Mucosa of descending colon (tissue), 3 donors: ENCODE results near the gene GNAI1. TPM values are rescaled to one million over a fixed set of nuclear protein-coding genes. Genes with fewer than 3 reads are reported as not detected.

Experiments
- ATAC-seq: fragments of 200-7000 bp; cut with Tn5 transposase; one replicate; pipeline ENCODE4 v1.9.1; 2020; ENCODE audit warnings: mild to moderate bottlenecking, moderate library complexity
- DNase-seq, 3 donors: peaks; one replicate each; pipeline ENCODE4 v3.0.0-alpha.2; 2020
- H3K36me3 ChIP-seq: fragments of 200-600 bp; one replicate; pipeline ENCODE4 v1.8.0; 2021; ENCODE audit warnings: low read depth, mild to moderate bottlenecking
- H3K4me1 ChIP-seq: fragments of 200-600 bp; one replicate; pipeline ENCODE4 v1.8.0; 2021; ENCODE audit warnings: low read depth, mild to moderate bottlenecking
- H3K4me3 ChIP-seq: fragments of 200-600 bp; one replicate; pipeline ENCODE4 v1.8.0; 2021; ENCODE audit warnings: mild to moderate bottlenecking
- H3K9me3 ChIP-seq: fragments of 200-600 bp; one replicate; pipeline ENCODE4 v1.8.0; 2021; ENCODE audit warnings: mild to moderate bottlenecking
- intact Hi-C, 2 donors: fragments of 100-400 bp; cut with DNase I in 1 of 2; cut with micrococcal nuclease in 1 of 2; formaldehyde crosslinking; loops; one replicate each; pipeline versions ENCODE4 v1.11.0 to v1.11.1; 2022; cut with DNase I, micrococcal nuclease
- total RNA-seq, 3 donors: library from RNA; stranded (reverse); fragmentation: NEBNext Ultra II Directional in 2 of 3; extraction: Animal tissue kit (Norgen Biotek cat#: 25700) in 2 of 3; gene quantifications; one replicate each; pipeline versions ENCODE4 v1.2.1 to v1.2.4, GENCODE V29; 2021 to 2023
- TF ChIP-seq, protein P1 (sequence below): fragments of 200-600 bp; IDR thresholded peaks from one replicate; pipeline ENCODE4 v1.8.0; 2022; ENCODE audit warnings: antibody characterized with exemption, mild to moderate bottlenecking
- donor health status: DM: no; HTN: no; CAD: no; lungs with moderate emphysema.
- donor health status: DM: no; HTN: no; CAD: no.
- donor health status: DM: no; HTN: yes; CAD: no.

Gene GNAI1
- total RNA-seq, 3 donors from 2014 or later = 18.1 to 59.3 (median 23.1) TPM

DNA sequence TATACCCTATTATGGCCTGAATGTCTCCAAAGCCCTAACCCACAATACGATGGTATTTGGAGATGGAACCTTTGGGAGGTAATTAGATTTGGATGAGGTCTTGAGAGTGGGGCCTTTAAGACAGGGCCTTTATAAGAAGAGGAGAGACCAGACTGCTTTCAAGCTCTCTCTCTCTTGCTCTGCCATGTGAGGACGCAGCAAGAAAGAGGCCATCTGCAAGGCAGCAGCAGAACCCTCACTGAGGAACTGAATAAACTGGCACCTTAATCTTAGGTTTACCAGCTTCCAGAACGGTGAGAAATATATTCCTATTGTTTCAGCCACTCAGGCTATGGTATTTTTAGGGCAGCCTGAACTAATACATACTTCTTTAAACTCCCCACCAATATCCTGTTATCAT, 2.0 kb upstream of the GNAI1 start:
- Histone ChIP-seq H3K4me3 (no peak overlapping the region), H3K4me1 (peaks cover 9% of the 10 kb centered on the region), H3K36me3 (no peaks in the 10 kb centered on the region), H3K9me3 (no peaks in the 10 kb centered on the region)
- ATAC-seq (no peak), DNase-seq (no peak)
- intact Hi-C loops = no loop called here
- TF ChIP-seq, protein P1, sequence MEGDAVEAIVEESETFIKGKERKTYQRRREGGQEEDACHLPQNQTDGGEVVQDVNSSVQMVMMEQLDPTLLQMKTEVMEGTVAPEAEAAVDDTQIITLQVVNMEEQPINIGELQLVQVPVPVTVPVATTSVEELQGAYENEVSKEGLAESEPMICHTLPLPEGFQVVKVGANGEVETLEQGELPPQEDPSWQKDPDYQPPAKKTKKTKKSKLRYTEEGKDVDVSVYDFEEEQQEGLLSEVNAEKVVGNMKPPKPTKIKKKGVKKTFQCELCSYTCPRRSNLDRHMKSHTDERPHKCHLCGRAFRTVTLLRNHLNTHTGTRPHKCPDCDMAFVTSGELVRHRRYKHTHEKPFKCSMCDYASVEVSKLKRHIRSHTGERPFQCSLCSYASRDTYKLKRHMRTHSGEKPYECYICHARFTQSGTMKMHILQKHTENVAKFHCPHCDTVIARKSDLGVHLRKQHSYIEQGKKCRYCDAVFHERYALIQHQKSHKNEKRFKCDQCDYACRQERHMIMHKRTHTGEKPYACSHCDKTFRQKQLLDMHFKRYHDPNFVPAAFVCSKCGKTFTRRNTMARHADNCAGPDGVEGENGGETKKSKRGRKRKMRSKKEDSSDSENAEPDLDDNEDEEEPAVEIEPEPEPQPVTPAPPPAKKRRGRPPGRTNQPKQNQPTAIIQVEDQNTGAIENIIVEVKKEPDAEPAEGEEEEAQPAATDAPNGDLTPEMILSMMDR = no peak

DNA sequence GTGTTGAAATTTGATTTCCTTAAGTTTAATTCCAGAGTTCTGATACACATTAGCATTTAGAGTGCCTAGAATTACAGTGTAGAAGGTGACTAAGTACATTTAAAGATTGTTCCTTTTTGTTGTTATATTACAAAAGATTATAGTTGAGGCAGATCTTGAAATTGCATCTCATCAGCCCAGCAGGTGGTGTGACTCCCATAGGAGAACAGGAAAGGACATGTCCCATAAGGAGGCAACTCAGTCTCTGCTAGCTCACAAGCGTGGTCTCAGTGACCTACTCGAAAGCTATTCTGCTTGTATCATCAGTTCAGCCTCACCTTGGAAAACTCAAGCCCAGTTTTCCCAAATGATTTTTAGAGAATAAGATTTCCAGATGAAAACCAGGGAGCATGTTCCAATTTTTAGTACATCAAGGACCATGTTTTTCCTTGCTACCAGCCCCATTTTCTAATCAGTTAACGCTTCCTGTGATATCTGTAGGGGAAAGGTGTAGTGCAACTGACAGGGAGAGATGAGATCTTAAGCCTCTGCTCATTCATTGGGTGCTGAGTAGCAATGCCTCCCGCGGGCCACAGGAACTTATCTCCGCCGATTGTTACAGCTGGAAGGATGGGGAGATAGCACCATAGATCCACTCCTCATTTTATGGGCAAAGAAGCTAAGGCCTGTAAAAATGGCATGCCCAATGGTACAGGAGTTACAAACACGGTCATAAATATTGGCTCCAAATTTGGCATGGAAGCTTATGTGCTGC, 1.1 kb upstream of the GNAI1 start:
- no peak overlapping the region for H3K4me3 ChIP-seq
- peak in 1 of 3 donors; percentile 14 for DNase-seq
- TF ChIP-seq, protein P1 = no peak
- H3K36me3 ChIP-seq = no peaks in the 10 kb centered on the region
- intact Hi-C loops = no loop called here
- no peaks in the 10 kb centered on the region for H3K9me3 ChIP-seq
- peaks cover 9% of the 10 kb centered on the region for H3K4me1 ChIP-seq
- ATAC-seq = no peak

DNA sequence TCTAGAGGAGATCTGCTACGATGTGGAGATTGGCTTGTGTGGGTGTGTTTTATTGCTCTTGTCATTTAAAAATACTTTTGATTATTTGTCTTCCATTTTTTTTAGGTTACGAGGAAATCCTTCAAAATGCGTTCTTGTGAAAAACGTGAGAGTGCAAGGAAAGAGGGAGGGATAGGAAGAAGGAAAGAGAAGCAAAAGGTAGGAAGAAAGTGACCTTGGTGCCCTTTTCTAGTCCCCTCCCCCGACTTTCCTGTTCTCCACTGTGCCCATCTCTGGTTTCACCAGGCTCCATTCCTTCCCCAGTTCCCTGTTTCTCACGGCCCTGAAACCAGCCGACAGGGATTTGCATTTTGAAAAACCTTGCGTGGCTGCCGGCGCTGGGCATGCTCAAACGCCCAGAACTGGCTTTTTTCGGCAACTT, 506 bp upstream of the GNAI1 start:
- H3K9me3 ChIP-seq = no peaks in the 10 kb centered on the region
- DNase-seq = no peak
- TF ChIP-seq, protein P1 = no peak
- peak; percentile 32 for ATAC-seq
- intact Hi-C loops = no loop called here
- peak overlapping the region; percentile 84 for H3K4me3 ChIP-seq
- H3K36me3 ChIP-seq = no peaks in the 10 kb centered on the region
- peaks cover 11% of the 10 kb centered on the region for H3K4me1 ChIP-seq

DNA sequence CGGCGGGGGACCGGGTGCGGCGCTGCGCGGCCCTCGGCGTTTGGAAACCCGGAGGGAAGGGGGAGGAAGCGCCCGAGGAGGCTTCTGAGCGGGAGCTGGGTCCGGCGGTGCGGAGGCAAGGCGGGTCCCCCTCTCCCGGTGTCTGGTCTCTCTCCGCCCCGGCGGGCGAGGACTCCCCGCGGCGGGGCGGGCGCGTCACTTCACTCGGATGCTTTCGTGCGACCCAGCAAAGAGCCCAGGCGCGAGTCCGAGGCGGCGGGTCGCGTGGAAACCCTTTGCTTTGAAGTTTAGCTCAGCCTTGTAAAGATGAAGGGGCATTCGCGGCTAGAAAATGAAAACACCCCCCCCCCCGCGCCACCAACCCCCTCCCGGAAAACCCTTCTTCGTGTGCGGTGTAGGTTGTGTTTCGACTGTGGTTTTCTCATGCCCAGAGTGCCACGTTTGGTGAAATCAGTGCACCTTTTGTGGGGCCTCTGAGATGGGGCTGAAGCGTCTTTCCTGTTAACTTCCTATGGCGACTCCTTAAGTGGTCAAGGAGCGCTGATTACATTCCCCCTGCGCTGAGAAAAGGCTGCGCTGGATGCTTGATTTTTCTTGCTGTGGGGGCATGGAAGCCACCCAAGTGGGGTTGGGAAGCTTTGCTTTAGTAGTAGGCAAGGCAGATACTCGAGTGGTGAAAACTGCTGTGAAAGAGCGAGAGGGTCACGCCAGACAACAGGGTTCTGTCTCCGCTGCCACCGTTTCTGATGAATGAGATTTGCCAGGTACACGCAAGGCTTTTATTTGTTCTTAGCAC, 876 bp downstream of the GNAI1 start:
- intact Hi-C loops = no loop called here

DNA sequence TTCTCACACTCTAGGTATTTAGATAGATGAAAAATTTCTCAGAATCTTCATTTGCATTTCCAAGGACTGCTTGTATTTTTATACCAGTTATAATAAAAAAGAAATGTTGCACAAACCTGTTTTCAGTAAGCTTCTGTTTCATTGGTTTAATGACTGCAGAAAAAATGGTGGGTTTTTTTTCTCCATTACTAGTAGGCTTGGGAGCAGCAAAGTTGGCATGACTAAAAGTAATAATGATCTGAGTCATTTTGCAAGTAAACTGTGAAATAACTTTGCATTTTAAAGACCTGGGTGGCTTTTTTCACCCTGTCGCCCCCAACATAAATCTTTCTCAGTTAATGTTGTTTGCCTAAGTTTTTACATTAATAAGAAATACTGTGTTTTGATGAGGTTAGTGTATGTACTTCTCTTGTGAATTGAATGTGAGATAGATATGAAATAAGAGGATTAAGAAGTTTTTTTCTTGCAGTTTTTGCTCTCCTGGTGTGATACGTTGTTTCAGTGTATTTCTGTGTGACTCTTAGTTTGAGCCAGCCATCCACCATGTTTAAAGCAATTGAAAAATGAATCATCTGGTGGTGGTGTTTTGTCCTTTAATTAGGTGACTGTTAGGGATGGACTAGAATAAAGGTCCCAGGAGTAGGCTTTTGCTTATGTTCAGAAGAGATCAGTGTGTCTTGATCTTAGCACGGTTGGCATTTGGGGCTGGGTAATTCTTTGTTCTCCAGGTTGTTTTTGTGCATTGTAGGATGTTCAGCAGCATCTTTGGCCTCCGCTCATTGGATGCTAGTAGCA, 1.8 kb downstream of the GNAI1 start:
- H3K36me3 ChIP-seq = no peaks in the 10 kb centered on the region
- no peaks in the 10 kb centered on the region for H3K9me3 ChIP-seq
- intact Hi-C loops = no loop called here
- ATAC-seq (no peak), DNase-seq (no peak)
- H3K4me1 ChIP-seq = peaks cover 13% of the 10 kb centered on the region
- TF ChIP-seq, protein P1 = no peak
- H3K4me3 ChIP-seq = no peak overlapping the region

More for the DNA sequence above, 876 bp downstream of the GNAI1 start:
- DNase-seq (peak in 2 of 3 donors; percentile 35 to 42), ATAC-seq (peak; percentile 61)
- TF ChIP-seq, protein P1 = no peak
- Histone ChIP-seq H3K4me1 (peaks cover 13% of the 10 kb centered on the region), H3K36me3 (no peaks in the 10 kb centered on the region), H3K9me3 (no peaks in the 10 kb centered on the region), H3K4me3 (peak overlapping the region; percentile 84)
